A673 (cell line): ENCODE measurements around the gene CMTM2.

Source experiments
- CTCF ChIP-seq: fragments of 300-800, 200-600 bp; sonication (generic); conservative IDR thresholded peaks from 2 replicates; pipeline ENCODE4 v1.5.1; 2017; ENCODE audit warnings: low read depth, mild to moderate bottlenecking, antibody characterized with exemption, low read length, moderate library complexity, mixed read lengths
- EZH2 ChIP-seq: fragments of 200-600 bp; sonication (generic); IDR thresholded peaks from 2 replicates; pipeline ENCODE4 v1.6.1; 2017; ENCODE audit warnings: borderline replicate concordance, low read depth, mild to moderate bottlenecking, mixed read lengths, antibody characterized with exemption, low read length; ENCODE audit not compliant: poor library complexity, severe bottlenecking

GRCh38 chr16:66561381-66562080 lies 17.7 kb upstream of the CMTM2 start:
- no peak for TF ChIP-seq CTCF
- TF ChIP-seq EZH2: no peak
